HUES6 (cell line): ENCODE measurements around the gene TOMM40.

Experiments
- H3K27ac ChIP-seq: 2 replicates; pipeline ENCODE4 v1.7.0; 2013; ENCODE audit warnings: low read depth, mild to moderate bottlenecking, low read length, inconsistent platforms
- H3K27me3 ChIP-seq: 2 replicates; pipeline ENCODE4 v1.6.1; 2013; ENCODE audit warnings: low read length; ENCODE audit not compliant: control insufficient read depth, insufficient read depth
- H3K36me3 ChIP-seq: 2 replicates; pipeline ENCODE4 v1.6.1; 2013; ENCODE audit warnings: low read length; ENCODE audit not compliant: control insufficient read depth, insufficient read depth
- H3K4me1 ChIP-seq: 2 replicates; pipeline ENCODE4 v1.6.1; 2013; ENCODE audit warnings: low read length; ENCODE audit not compliant: control insufficient read depth, insufficient read depth
- H3K4me3 ChIP-seq: 2 replicates; pipeline ENCODE4 v1.5.1; 2013; ENCODE audit warnings: low read depth, low read length
- H3K9ac ChIP-seq: one replicate; pipeline ENCODE4 v1.6.1; 2013; ENCODE audit warnings: mild to moderate bottlenecking, low read length
- H3K9me3 ChIP-seq: 2 replicates; pipeline ENCODE4 v1.6.1; 2013; ENCODE audit warnings: low read depth, low read length; ENCODE audit not compliant: control insufficient read depth, insufficient read depth

Gene TOMM40

DNA sequence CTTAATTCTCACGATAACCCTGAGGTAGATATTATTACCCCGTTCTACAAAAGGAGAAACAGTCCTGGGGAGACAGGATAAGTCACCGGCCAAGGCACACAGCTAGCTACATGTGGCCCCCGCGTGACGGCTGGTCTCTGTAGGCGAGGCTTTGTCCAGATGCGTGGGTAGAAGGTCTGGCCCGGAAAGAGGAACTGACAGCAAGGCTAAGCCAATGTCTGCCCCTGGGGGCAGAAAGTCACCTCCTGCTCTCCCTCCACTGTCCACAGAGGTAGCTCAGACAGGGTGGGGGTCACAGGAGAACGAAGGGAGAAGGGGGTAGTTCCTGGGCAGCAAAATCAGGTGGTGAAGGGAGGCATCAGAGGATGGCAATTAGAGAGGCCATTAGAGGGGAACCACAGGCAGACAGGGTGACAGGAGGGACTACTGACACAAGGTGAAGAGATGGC is 52.8 kb downstream of the TOMM40 start:
- Histone ChIP-seq H3K4me1 (no peaks in the 10 kb centered on the region), H3K9ac (no peak overlapping the region), H3K36me3 (no peaks in the 10 kb centered on the region), H3K9me3 (no peaks in the 10 kb centered on the region), H3K4me3 (no peak overlapping the region), H3K27ac (no peak overlapping the region), H3K27me3 (no peaks in the 10 kb centered on the region)

DNA sequence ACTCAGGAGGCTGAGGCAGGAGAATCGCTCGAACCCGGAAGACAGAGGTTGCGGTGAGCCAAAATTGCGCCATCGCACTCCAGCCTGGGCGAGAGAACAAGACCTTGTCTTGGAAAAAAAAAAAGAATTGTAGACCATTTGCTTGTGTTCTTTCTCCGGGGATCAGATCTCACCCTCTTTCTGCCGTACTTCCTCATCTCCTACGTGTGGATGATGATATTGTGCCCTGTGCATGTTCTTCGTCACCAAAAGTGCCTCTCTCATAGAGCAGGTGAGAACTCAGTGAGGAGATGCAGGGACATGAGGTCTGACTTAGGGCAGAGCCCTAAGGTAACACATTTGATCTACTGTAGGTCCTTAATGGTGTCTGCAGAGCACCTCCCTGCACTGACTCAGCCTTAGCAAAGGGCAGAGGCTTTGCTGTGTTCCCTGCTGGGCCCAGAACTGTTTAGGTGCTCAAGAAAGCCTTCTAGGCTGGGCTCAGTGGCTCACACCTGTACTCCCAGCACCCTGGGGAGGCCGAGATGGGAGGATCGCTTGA is 56.1 kb downstream of the TOMM40 start:
- peaks cover 2% of the 10 kb centered on the region; the same call in 1 of the 2 replicates for H3K36me3 ChIP-seq
- no peak overlapping the region for H3K27ac ChIP-seq
- no peaks in the 10 kb centered on the region for H3K4me1 ChIP-seq
- no peak overlapping the region for H3K9ac ChIP-seq
- H3K9me3 ChIP-seq, result no peaks in the 10 kb centered on the region
- no peak overlapping the region for H3K4me3 ChIP-seq
- no peaks in the 10 kb centered on the region for H3K27me3 ChIP-seq

DNA sequence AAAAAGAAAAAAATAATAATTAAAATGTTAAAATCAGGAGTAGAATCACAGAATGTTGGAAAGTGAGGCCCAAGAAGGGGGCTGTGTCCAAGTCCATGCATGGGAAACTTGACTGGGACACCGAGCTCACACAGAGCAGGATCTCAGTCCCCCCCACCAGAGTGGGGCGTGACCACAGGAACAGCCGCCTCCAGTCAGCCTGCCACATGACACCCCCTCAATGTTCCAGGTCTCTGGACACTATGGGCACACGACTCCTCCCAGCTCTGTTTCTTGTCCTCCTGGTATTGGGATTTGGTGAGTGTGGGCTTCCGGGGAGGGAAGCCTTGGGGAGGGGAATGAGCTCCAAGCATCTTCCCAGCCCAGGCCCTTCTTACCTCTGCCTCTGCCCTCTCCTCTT is 57.2 kb downstream of the TOMM40 start:
- Histone ChIP-seq H3K36me3 (peaks cover 2% of the 10 kb centered on the region; the same call in 1 of the 2 replicates), H3K9ac (no peak overlapping the region), H3K4me3 (no peak overlapping the region), H3K9me3 (no peaks in the 10 kb centered on the region), H3K4me1 (no peaks in the 10 kb centered on the region), H3K27ac (no peak overlapping the region), H3K27me3 (no peaks in the 10 kb centered on the region)

DNA sequence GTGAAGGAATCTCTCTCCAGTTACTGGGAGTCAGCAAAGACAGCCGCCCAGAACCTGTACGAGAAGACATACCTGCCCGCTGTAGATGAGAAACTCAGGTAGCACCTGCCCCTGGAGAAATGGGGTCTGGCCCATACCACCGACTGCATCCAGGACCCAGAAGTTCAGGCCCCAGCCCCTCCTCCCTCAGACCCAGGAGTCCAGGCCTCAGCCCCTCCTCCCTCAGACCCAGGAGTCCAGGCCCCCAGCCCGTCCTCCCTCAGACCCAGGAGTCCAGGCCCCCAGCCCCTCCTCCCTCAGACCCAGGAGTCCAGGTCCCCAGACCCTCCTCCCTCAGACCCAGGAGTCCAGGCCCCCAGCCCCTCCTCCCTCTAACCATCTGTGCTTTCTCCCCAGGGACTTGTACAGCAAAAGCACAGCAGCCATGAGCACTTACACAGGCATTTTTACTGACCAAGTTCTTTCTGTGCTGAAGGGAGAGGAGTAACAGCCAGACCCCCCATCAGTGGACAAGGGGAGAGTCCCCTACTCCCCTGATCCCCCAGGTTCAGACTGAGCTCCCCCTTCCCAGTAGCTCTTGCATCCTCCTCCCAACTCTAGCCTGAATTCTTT is 57.8 kb downstream of the TOMM40 start:
- Histone ChIP-seq H3K9ac (no peak overlapping the region), H3K9me3 (no peaks in the 10 kb centered on the region), H3K4me3 (no peak overlapping the region), H3K4me1 (no peaks in the 10 kb centered on the region), H3K27ac (no peak overlapping the region), H3K36me3 (peaks cover 2% of the 10 kb centered on the region; the same call in 1 of the 2 replicates), H3K27me3 (no peaks in the 10 kb centered on the region)

DNA sequence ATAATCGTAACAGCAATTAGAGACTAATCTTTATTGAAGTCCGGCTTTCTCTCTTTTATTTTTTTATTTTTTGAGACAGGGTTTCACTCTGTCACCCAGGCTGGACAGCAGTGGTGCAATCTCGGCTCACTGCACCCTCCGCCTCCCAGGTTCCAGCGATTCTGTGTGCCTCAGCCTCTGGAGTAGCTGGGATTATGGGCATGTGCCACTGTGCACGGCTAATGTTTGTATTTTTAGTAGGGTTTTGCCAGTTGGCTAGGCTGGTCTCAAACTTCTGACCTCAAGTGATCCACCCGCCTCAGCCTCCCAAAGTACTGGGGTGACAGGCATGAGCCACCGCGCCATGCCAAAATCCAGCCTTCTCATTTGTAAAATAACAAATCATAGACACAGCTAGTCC is 58.5 kb downstream of the TOMM40 start:
- Histone ChIP-seq H3K27me3 (no peaks in the 10 kb centered on the region), H3K36me3 (peaks cover 2% of the 10 kb centered on the region; the same call in 1 of the 2 replicates), H3K4me3 (no peak overlapping the region), H3K9ac (no peak overlapping the region), H3K27ac (no peak overlapping the region), H3K4me1 (no peaks in the 10 kb centered on the region), H3K9me3 (no peaks in the 10 kb centered on the region)

DNA sequence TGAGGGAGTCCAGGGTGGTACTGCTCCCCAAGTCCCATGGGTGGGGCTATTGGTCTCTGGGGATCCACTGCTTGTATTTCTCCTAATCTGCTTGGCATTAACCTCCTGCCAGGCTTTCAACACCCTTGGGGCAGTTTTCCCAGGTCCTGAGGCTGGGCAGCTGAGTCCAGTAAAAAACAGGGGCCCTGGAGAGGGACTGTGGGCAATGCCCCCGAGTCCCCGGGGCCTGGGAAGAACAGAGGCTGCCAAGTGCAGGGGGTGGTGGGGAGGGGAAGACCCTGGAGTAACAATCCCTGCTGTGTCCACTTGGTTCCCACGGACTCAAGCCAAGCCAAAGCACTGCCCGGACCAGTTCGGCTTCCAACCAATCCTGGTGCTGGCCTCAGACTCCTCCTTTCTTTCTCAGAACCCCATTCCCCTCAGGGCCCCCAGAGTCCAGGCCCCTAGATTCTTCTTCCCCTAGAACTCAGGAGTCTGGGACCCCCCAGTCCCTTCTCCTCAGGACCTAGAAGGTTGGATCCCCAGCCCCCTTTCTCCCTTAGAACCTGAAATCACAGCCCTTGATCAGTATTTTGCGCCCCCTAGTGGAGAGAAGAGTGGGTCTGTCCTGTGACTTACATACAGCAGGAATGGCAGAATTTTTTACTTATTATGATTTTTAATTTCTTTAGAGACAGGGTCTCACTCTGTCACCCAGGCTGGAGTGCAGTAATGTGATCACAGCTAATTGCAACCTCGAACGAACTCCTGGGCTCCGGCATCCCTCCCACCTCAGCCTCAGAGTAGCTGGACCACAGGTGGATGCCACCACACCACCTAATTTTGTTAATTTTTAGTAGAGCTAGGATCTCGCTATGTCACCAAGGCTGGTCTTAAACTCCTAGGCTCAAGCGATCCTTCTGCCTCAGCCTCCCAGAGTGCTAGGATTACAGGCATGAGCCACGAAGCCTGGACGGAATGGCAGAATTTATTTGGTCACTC is 60.4 kb downstream of the TOMM40 start:
- Histone ChIP-seq H3K9me3 (no peaks in the 10 kb centered on the region), H3K27ac (no peak overlapping the region), H3K36me3 (peaks cover 2% of the 10 kb centered on the region; the same call in 1 of the 2 replicates), H3K4me3 (no peak overlapping the region), H3K27me3 (no peaks in the 10 kb centered on the region), H3K4me1 (peaks cover 6% of the 10 kb centered on the region; the same call in 1 of the 2 replicates), H3K9ac (no peak overlapping the region)
